ENCODE data around the gene KCNIP4.

DNA sequence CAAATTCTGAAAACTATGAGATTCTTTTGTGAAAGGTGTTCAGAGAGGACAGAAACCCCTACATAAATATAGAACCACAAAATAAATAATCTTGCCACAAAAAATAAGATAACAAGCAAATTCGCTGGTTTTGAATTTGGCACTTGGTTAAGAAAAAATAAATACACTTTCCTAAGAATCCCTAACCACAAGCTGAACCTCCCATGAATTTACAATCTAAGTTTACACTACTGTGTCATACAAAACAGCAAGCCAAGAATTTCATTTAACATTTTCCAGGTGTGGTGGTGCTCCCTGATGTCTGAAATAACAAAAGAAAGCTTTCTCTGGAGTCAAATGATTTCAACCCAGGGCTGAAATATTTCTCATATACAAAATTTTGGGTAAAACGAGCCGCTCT is 121.0 kb downstream of the KCNIP4 start:
- TF ChIP-seq, protein P1, sequence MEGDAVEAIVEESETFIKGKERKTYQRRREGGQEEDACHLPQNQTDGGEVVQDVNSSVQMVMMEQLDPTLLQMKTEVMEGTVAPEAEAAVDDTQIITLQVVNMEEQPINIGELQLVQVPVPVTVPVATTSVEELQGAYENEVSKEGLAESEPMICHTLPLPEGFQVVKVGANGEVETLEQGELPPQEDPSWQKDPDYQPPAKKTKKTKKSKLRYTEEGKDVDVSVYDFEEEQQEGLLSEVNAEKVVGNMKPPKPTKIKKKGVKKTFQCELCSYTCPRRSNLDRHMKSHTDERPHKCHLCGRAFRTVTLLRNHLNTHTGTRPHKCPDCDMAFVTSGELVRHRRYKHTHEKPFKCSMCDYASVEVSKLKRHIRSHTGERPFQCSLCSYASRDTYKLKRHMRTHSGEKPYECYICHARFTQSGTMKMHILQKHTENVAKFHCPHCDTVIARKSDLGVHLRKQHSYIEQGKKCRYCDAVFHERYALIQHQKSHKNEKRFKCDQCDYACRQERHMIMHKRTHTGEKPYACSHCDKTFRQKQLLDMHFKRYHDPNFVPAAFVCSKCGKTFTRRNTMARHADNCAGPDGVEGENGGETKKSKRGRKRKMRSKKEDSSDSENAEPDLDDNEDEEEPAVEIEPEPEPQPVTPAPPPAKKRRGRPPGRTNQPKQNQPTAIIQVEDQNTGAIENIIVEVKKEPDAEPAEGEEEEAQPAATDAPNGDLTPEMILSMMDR (IDR thresholded peaks at IDR 0.05): no peak
- no peak for TF ChIP-seq POLR2A (IDR thresholded peaks at IDR 0.05)

All from heart left ventricle (tissue), 13 donors.